CD4-positive, alpha-beta memory T cell (primary cell): ENCODE data around the gene NR1D1. TPM values are rescaled to one million over a fixed set of nuclear protein-coding genes. Genes with fewer than 3 reads are reported as not detected.
A peak's percentile ranks its signal among the peaks of the same experiment; 100 is the strongest.

Experiments used
- CTCF ChIA-PET: fragments of 350-600 bp; sonication (Branson Sonifier 250); formaldehyde crosslinking; loops from one replicate; lab custom pipeline; 2021; ENCODE audit warnings: inconsistent platforms; ENCODE audit not compliant: partially characterized antibody; lab: Charles Lee
- POLR2A ChIA-PET: fragments of 350-600 bp; sonication (Branson Sonifier 250); formaldehyde crosslinking; loops from one replicate; lab custom pipeline; 2021; ENCODE audit not compliant: partially characterized antibody; lab: Charles Lee
- DNase-seq, 5 donors: peaks; one replicate each; pipeline versions ENCODE4 v3.0.0 to v3.0.0-alpha.2; 2020 to 2022; ENCODE audit warnings: mixed read lengths in 1 of 5
- H3K27ac ChIP-seq: one replicate; pipeline ENCODE4 v1.7.0; 2013; ENCODE audit warnings: low read depth, low read length
- H3K27me3 ChIP-seq: 2 replicates; pipeline ENCODE4 v1.7.0; 2013; ENCODE audit warnings: mild to moderate bottlenecking, low read length, moderate library complexity; ENCODE audit not compliant: insufficient read depth
- H3K36me3 ChIP-seq: 2 replicates; pipeline ENCODE4 v1.7.0; 2013; ENCODE audit warnings: mild to moderate bottlenecking, low read length, moderate library complexity; ENCODE audit not compliant: insufficient read depth
- H3K4me1 ChIP-seq: 2 replicates; pipeline ENCODE4 v1.7.0; 2013; ENCODE audit warnings: mild to moderate bottlenecking, low read length, moderate library complexity; ENCODE audit not compliant: insufficient read depth
- H3K4me3 ChIP-seq, 2 donors: one replicate each; pipeline ENCODE4 v1.7.0; 2013; ENCODE audit warnings: low read length in 2 of 2, mild to moderate bottlenecking in 1 of 2
- H3K9me3 ChIP-seq, 2 donors: one replicate each; pipeline ENCODE4 v1.7.0; 2013; ENCODE audit warnings: low read length in 2 of 2, control low read depth in 1 of 2; ENCODE audit not compliant: control insufficient read depth in 1 of 2
- H3K27ac Mint-ChIP-seq, 7 donors: one replicate each; pipeline ENCODE4 v1.8.0; 2020 to 2021; ENCODE audit warnings: mixed read lengths in 7 of 7, mild to moderate bottlenecking in 6 of 7, inconsistent platforms in 3 of 7, moderate library complexity in 3 of 7
- H3K27me3 Mint-ChIP-seq, 2 donors: one replicate each; pipeline ENCODE4 v1.8.0; 2020 to 2021; ENCODE audit warnings: mixed read lengths in 2 of 2
- H3K36me3 Mint-ChIP-seq, 2 donors: one replicate each; pipeline ENCODE4 v1.8.0; 2020 to 2021; ENCODE audit warnings: mixed read lengths in 2 of 2, inconsistent platforms in 1 of 2, mild to moderate bottlenecking in 1 of 2
- H3K4me1 Mint-ChIP-seq, 4 donors: one replicate each; pipeline ENCODE4 v1.8.0; 2020 to 2021; ENCODE audit warnings: mixed read lengths in 4 of 4, mild to moderate bottlenecking in 1 of 4
- H3K4me3 Mint-ChIP-seq, 8 donors: one replicate each; pipeline ENCODE4 v1.8.0; 2020 to 2021; ENCODE audit warnings: mixed read lengths in 8 of 8, mild to moderate bottlenecking in 7 of 8, moderate library complexity in 6 of 8, inconsistent platforms in 3 of 8
- H3K9me3 Mint-ChIP-seq, 8 donors: one replicate each; pipeline ENCODE4 v1.8.0; 2020 to 2021; ENCODE audit warnings: mixed read lengths in 8 of 8, mild to moderate bottlenecking in 5 of 8, inconsistent platforms in 3 of 8, moderate library complexity in 1 of 8
- intact Hi-C: fragments of 100-400 bp; cut with micrococcal nuclease; formaldehyde crosslinking; loops from one replicate; pipeline ENCODE4 v1.15.1; 2023
- polyA plus RNA-seq, 2 donors: library from polyadenylated mRNA; unstranded; fragments of 300-500 nt; fragmentation: Illumina TruSeq; gene quantifications; one replicate each; pipeline ENCODE4 v1.2.3, GENCODE V29; 2021
- total RNA-seq, 2 experiments: library from RNA; stranded (reverse); gene quantifications; one replicate each; pipeline ENCODE4 v1.2.3, GENCODE V29; 2021

Gene NR1D1
- total and polyA plus RNA-seq, 4 experiments from 2014 or later = 5.7 to 15.1 (median 13.6) TPM

DNA sequence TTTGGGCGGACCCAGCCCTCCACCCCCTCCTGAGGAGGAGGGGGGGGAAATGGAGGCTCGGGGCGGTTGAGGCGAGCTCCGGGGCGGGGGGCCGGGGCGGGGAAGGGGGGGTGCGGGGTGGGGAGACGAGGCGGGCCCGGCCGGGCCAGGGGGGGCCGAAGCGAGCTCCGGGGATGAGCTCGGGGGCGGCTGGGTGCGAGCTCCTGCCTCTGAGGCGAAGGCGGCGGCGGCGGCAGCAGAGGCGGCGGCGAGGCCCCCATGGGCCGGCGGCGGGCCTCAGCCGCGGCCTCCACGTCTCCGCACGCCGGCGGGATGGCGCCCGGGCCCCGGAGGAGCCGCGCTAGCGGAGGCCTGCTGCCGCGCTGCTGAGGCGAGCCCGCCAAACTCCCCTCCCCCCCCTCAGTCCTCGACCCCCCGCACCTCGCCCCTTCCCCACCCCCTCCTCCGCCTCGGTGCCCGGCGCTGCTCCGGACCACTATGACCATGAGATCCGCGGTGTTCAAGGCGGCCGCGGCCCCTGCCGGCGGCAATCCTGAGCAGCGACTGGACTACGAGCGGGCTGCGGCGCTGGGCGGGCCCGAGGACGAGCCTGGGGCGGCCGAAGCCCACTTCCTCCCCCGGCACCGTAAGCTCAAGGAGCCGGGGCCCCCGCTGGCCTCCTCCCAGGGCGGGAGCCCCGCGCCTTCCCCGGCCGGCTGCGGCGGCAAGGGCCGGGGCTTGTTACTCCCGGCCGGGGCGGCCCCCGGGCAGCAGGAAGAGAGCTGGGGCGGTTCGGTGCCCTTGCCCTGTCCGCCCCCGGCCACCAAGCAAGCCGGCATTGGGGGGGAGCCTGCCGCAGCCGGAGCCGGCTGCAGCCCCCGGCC, 22.0 kb upstream of the NR1D1 start:
- Mint-ChIP-seq H3K4me3 (peak overlapping the region in 4 of 8 donors; percentile 17 to 96 (median 90)), H3K27me3 (no peaks in the 10 kb centered on the region), H3K36me3 (peaks cover 8 to 22% of the 10 kb centered on the region in 2 donors), H3K4me1 (peaks cover 19 to 47% (median 33%) of the 10 kb centered on the region in 4 donors), H3K27ac (peak overlapping the region in 2 of 7 donors; percentile 42 to 65), H3K9me3 (peaks cover 0 to 5% (median 0%) of the 10 kb centered on the region in 8 donors)
- H3K4me3 ChIP-seq = peak overlapping the region; percentile 86 to 98
- ChIA-PET POLR2A (interaction anchor here (0.5 to 14.4 kb wide), 22 partner anchors 11 to 142 kb away, joined by 3 to 178 read pairs (median 6); partner anchors contain the start of genes CASC3, MED24, NR1D1 and PSMD3), CTCF (interaction anchor here (0.7 to 7.6 kb wide), 6 partner anchors 9 to 46 kb away, joined by 3 to 95 read pairs (median 12); partner anchors contain the start of gene CASC3)
- H3K36me3 ChIP-seq = peaks cover 3% of the 10 kb centered on the region
- H3K9me3 ChIP-seq = no peaks in the 10 kb centered on the region
- intact Hi-C loops = loop anchor here (1.0 kb wide), 1 partner anchor 18 kb away; the partner anchor contains the start of gene CASC3
- H3K27ac ChIP-seq = peak overlapping the region; percentile 78
- H3K4me1 ChIP-seq = peaks cover 35% of the 10 kb centered on the region
- no peaks in the 10 kb centered on the region for H3K27me3 ChIP-seq
- DNase-seq = peak in 3 of 5 donors; percentile 15 to 54 (median 30)

DNA sequence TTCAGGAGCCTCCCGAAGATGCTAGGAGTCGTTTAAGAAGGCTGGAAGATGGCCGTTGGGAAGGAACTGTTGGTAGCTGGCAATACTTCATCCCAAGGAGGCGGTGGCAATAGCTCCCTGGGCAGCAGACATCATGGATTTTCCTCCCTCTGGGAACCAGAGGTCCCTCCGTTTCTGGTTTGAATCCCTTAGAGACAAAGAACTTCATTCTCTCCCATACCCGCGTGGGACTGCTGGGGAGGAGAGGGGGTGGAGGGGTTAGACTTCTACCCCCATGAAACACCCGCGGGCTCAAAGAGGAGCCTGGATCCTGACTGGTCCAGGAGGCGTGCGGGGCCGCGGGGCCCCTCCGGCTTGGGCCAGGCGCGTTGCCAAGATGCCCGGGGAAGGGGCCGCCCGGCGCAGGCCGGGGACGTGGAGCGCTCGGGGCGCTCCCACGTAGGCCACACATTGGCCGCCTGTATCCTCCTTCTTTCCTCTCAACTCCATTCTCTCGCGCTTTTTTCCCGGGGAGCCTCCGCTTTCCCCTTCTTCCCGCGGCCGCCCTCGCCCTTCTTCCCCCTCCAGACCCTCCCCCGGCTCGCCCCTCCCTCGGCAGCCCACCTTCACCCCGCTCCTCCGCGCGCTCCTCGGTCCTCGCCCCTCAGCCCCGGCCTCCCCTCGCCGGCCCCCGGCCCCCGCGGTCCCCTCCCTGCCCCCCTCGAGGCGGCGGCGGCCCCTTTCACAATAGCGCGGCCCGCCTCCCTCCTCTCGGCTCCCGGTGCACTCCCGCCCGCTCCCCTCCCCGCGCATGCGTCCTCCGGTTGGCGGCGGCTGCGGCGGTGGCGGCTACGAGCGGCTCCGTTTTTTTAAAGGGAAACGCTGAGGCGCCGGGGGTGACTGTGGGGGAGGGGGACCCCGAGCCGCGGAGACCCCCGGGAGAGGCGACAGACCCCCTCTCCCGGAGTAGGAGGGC, 21.1 kb upstream of the NR1D1 start, which contains the start of gene MSL1:
Gene MSL1, plus strand, starts transcription at position 791 of the 955 bp plus-strand sequence. CDS start 642 bp downstream, outside the sequence.
- Histone ChIP-seq H3K27me3 (no peaks in the 10 kb centered on the region), H3K36me3 (no peaks in the 10 kb centered on the region), H3K4me1 (peaks cover 35% of the 10 kb centered on the region), H3K27ac (peak within 1 kb of the TSS; percentile 78), H3K9me3 (no peaks in the 10 kb centered on the region), H3K4me3 (peak within 1 kb of the TSS; percentile 86 to 98)
- peak within 1 kb of the TSS; percentile 76 to 96 (median 84) for H3K4me3 Mint-ChIP-seq
- peaks cover 17 to 47% (median 31%) of the 10 kb centered on the region in 4 donors for H3K4me1 Mint-ChIP-seq
- peaks cover 0 to 5% (median 0%) of the 10 kb centered on the region in 8 donors for H3K9me3 Mint-ChIP-seq
- peaks cover 5 to 17% of the 10 kb centered on the region in 2 donors for H3K36me3 Mint-ChIP-seq
- no peaks in the 10 kb centered on the region for H3K27me3 Mint-ChIP-seq
- DNase-seq = peak; percentile 82 to 91 (median 85)
- intact Hi-C loops = loop anchor here (1.0 kb wide), 4 partner anchors 8 to 47 kb away; partner anchors contain the start of gene CASC3
- POLR2A ChIA-PET = interaction anchor here (0.6 to 14.4 kb wide), 18 partner anchors 10 to 141 kb away, joined by 3 to 178 read pairs (median 8); partner anchors contain the start of genes CASC3, MED24, NR1D1 and PSMD3
- peak within 1 kb of the TSS; percentile 78 to 92 (median 83) for H3K27ac Mint-ChIP-seq
- CTCF ChIA-PET = interaction anchor here (0.8 to 7.6 kb wide), 7 partner anchors 8 to 52 kb away, joined by 3 to 95 read pairs (median 5); partner anchors contain the start of gene CASC3

DNA sequence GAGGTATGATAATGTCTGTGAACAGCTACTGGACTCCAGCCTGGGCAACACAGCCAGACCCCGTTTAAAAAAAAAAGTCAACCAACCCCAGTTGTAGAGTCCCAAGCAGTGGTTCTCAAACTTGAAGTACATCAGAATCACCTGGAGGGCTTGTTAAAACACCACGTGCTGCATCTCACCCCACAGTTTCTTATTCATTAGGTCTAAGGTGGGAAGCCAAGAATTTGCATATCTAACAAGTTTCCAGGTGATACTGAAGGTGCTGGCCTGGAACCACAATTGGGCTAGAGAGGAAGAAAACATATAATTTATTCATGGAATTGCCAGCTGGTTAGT, 14.7 kb upstream of the NR1D1 start:
- H3K9me3 Mint-ChIP-seq = peaks cover 0 to 3% (median 0%) of the 10 kb centered on the region in 8 donors

GRCh38 chr17:40113907-40114245, 13.5 kb upstream of the NR1D1 start:
- DNase-seq = no peak
- Mint-ChIP-seq H3K4me1 (peaks cover 39 to 56% (median 48%) of the 10 kb centered on the region in 4 donors), H3K9me3 (peaks cover 0 to 3% (median 0%) of the 10 kb centered on the region in 8 donors), H3K36me3 (no peaks in the 10 kb centered on the region), H3K4me3 (peak overlapping the region; percentile 83 to 93 (median 86)), H3K27ac (peak overlapping the region; percentile 87 to 100 (median 95)), H3K27me3 (no peaks in the 10 kb centered on the region)
- ChIA-PET CTCF (interaction anchor here (0.8 to 21.9 kb wide), 31 partner anchors 10 to 176 kb away, joined by 3 to 543 read pairs (median 15); partner anchors contain the start of genes CASC3, CDC6, CSF3 and MED24), POLR2A (interaction anchor here (0.7 to 11.1 kb wide), 16 partner anchors 10 to 1576 kb away, joined by 3 to 494 read pairs (median 8); partner anchors contain the start of genes CASC3, MED24, MSL1 and NR1D1)
- no peaks in the 10 kb centered on the region for H3K9me3 ChIP-seq
- peaks cover 53% of the 10 kb centered on the region for H3K4me1 ChIP-seq
- peak overlapping the region; percentile 47 to 64 for H3K4me3 ChIP-seq
- no peaks in the 10 kb centered on the region for H3K36me3 ChIP-seq
- peak overlapping the region; percentile 51 for H3K27ac ChIP-seq
- no peaks in the 10 kb centered on the region for H3K27me3 ChIP-seq
- intact Hi-C loops = loop anchor here (1.0 kb wide), 6 partner anchors 7 to 176 kb away; partner anchors contain the start of genes CASC3, MSL1 and THRA

More for the DNA sequence above, 14.7 kb upstream of the NR1D1 start:
- POLR2A ChIA-PET = interaction anchor here (0.7 to 11.1 kb wide), 6 partner anchors 8 to 104 kb away, joined by 3 to 494 read pairs (median 62); partner anchors contain the start of genes MSL1, NR1D1, THRA and WIPF2
- no peaks in the 10 kb centered on the region for H3K27me3 Mint-ChIP-seq
- CTCF ChIA-PET = interaction anchor here (1.0 to 21.9 kb wide), 7 partner anchors 9 to 77 kb away, joined by 3 to 543 read pairs (median 100); partner anchors contain the start of genes CASC3, MSL1, NR1D1 and THRA
- Histone ChIP-seq H3K4me3 (no peak overlapping the region), H3K4me1 (peaks cover 41% of the 10 kb centered on the region), H3K9me3 (no peaks in the 10 kb centered on the region), H3K27me3 (no peaks in the 10 kb centered on the region), H3K27ac (no peak overlapping the region), H3K36me3 (no peaks in the 10 kb centered on the region)
- no peak overlapping the region for H3K4me3 Mint-ChIP-seq
- intact Hi-C loops = no loop called here
- no peak overlapping the region for H3K27ac Mint-ChIP-seq
- DNase-seq = no peak
- H3K36me3 Mint-ChIP-seq = no peaks in the 10 kb centered on the region
- H3K4me1 Mint-ChIP-seq = peaks cover 32 to 44% (median 38%) of the 10 kb centered on the region in 4 donors

GRCh38 chr17:40113110-40113906, 12.9 kb upstream of the NR1D1 start:
- H3K9me3 ChIP-seq = no peaks in the 10 kb centered on the region
- Mint-ChIP-seq H3K9me3 (peaks cover 0 to 3% (median 0%) of the 10 kb centered on the region in 8 donors), H3K4me3 (peak overlapping the region; percentile 83 to 93 (median 86)), H3K27me3 (no peaks in the 10 kb centered on the region), H3K27ac (peak overlapping the region; percentile 87 to 100 (median 95)), H3K4me1 (peaks cover 40 to 60% (median 52%) of the 10 kb centered on the region in 4 donors), H3K36me3 (peaks cover 0 to under 1% of the 10 kb centered on the region in 2 donors)
- peak overlapping the region; percentile 47 to 64 for H3K4me3 ChIP-seq
- H3K36me3 ChIP-seq = no peaks in the 10 kb centered on the region
- ChIA-PET CTCF (interaction anchor here (0.6 to 21.9 kb wide), 41 partner anchors 11 to 210 kb away, joined by 3 to 543 read pairs (median 10); partner anchors contain the start of genes CASC3, CDC6, CSF3 and MED24), POLR2A (interaction anchor here (0.6 to 11.1 kb wide), 27 partner anchors 10 to 1577 kb away, joined by 3 to 494 read pairs (median 5); partner anchors contain the start of genes CASC3, MED24, MSL1 and NR1D1)
- intact Hi-C loops = loop anchor here (1.0 kb wide), 6 partner anchors 8 to 177 kb away; partner anchors contain the start of genes CASC3, MSL1 and THRA
- DNase-seq = peak; percentile 92 to 97 (median 93)
- no peaks in the 10 kb centered on the region for H3K27me3 ChIP-seq
- peak overlapping the region; percentile 51 for H3K27ac ChIP-seq
- H3K4me1 ChIP-seq = peaks cover 59% of the 10 kb centered on the region
